ENCODE data around the gene CTRB1. TPM values are rescaled to one million over a fixed set of nuclear protein-coding genes. Genes with fewer than 3 reads are reported as not detected.

The CTRB1 gene
- not detected in 5 replicates for total RNA-seq (2022; extraction: Qiagen RNA extraction; ENCODE audit: low read depth)

DNA sequence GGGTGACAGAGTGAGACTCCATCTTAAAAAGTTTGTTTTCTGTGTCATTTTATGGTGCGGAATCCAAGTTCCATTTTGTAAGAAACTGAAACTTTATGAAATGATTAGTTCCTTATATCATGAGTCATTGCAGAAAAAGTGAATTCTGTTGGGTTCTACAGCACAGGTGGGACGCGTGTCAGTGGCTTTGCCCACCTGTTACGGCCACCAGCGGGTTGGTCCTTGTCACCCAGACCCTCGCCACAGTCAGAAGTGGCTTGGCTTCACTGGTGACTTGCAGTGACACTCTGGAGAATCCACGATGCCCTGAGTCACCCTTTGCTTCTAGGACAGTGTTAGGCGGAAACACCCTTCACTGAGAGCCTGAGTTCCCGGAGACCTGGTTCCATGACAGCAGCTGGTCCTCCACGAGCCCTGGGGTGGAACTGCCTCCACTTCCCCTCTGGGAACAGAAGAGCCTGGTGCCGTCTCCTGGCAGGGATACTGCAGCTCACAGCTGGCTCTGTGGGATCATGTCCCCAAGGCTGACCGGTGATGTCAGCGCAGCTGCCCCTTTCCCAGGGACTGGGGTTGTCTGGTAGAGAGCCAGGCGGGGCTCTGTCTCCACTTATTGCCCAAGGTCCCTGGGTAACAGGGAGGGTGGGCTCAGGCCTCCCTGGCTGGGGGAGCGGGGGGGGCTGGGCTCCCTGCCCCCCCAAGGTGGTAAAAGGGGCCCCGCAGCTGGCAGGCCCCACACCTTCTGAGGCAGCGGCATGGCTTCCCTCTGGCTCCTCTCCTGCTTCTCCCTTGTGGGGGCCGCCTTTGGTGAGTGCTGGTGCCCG, at the start of gene CTRB1:
CTRB1 (plus strand) TSS at position 733 of the 821 bp plus-strand sequence; CDS start at position 753, 20 bp downstream.

DNA sequence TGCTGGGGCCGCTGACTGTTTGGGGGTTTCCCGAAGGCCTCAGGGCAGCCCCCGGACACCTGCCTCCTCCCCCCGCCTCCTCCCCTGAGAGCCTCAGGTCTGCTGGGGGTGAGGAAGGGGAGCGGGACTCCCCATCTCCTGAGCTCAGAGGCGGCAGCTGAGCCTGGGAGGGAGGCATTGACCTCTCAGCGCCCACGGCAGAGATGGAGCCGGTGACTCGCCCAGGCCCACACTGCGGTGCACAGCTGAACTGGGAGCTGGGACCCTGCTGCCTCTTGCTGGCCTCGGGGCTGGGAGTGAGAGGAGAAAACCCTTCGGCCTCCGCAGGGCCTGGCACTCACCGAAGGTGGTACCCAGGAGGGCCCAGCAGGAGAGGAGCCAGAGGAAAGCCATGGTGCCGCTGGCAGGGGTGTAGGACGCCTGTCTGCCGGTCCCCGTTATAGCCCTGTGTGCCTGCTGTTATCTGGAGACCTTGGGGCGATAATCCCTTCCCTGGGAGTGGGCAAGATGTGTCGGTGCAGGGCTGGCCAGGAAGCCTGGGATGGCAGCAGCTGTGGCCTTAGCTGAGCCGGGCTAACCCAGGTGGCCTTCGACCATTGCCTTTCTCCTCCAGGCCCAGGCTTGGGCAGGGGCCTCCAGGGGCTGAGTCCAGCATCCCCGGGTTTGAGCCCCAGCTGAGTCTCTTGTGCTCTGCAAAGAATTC, 11.9 kb upstream of the CTRB1 start, which contains the start of gene CTRB2:
CTRB2 (minus strand) TSS at position 413 of the 703 bp plus-strand sequence; CDS start at position 393, 20 bp downstream.

GRCh38 chr16:75251280-75252048, 32.7 kb downstream of the CTRB1 start, which contains the start of gene BCAR1:
TSS of gene BCAR1 (minus strand) at chr16:75251624. CDS start at chr16:75251482, 142 bp downstream.

Other genes with a start within 250 kb of the CTRB1 start
- gene WDR59, start 233.9 kb upstream of the CTRB1 start, total RNA-seq (2022; extraction: Qiagen RNA extraction; ENCODE audit: low read depth): 28.0 to 33.6 TPM (median 28.9 TPM) in 5 replicates
- gene ZNRF1, start 220.0 kb upstream of the CTRB1 start, total RNA-seq (2022; extraction: Qiagen RNA extraction; ENCODE audit: low read depth): 16.9 to 26.7 TPM (median 23.0 TPM) in 5 replicates
- gene LDHD, start 102.2 kb upstream of the CTRB1 start, total RNA-seq (2022; extraction: Qiagen RNA extraction; ENCODE audit: low read depth): 0.35 to 1.1 TPM (median 0.80 TPM) in 5 replicates
- gene ZFP1, start 70.5 kb upstream of the CTRB1 start, total RNA-seq (2022; extraction: Qiagen RNA extraction; ENCODE audit: low read depth): 10.0 to 12.7 TPM (median 11.4 TPM) in 5 replicates
- not detected in 5 replicates for gene CTRB2, start 11.8 kb upstream of the CTRB1 start, total RNA-seq (2022; extraction: Qiagen RNA extraction; ENCODE audit: low read depth)
- 58.6 to 101 TPM (median 86.6 TPM) in 5 replicates for gene BCAR1, start 32.6 kb downstream of the CTRB1 start, total RNA-seq (2022; extraction: Qiagen RNA extraction; ENCODE audit: low read depth)
- 49.0 to 69.4 TPM (median 56.7 TPM) in 5 replicates for gene CFDP1, start 214.5 kb downstream of the CTRB1 start, total RNA-seq (2022; extraction: Qiagen RNA extraction; ENCODE audit: low read depth)
- gene TMEM170A, start 245.7 kb downstream of the CTRB1 start, total RNA-seq (2022; extraction: Qiagen RNA extraction; ENCODE audit: low read depth): 10.5 to 16.9 TPM (median 15.6 TPM) in 5 replicates

Data from A549 treated with RU486 at 1 μM for 4 hours (cell line).